HG03196 (cell line): Measurements from ENCODE around the gene C19orf25.

Experiments
- ATAC-seq: cut with Tn5 transposase; IDR thresholded peaks from one replicate; pipeline ENCODE4 v1.9.1; 2021; ENCODE audit not compliant: unreplicated experiment

Gene C19orf25

GRCh38 chr19:1433119-1434039 lies 45.6 kb downstream of the C19orf25 start:
- no peak for ATAC-seq

GRCh38 chr19:1432507-1432887 lies 46.5 kb downstream of the C19orf25 start:
- no peak for ATAC-seq

GRCh38 chr19:1431759-1432506 lies 47.1 kb downstream of the C19orf25 start:
- no peak for ATAC-seq

GRCh38 chr19:1430246-1430645 lies 48.8 kb downstream of the C19orf25 start:
- no peak for ATAC-seq

- ATAC-seq, result no peak
Measured at GRCh38 chr19:1429750-1430149, 49.3 kb downstream of the C19orf25 start.

GRCh38 chr19:1428738-1429391 lies 50.1 kb downstream of the C19orf25 start:
- ATAC-seq, result no peak

- ATAC-seq, result no peak
Measured at GRCh38 chr19:1427221-1427920, 51.6 kb downstream of the C19orf25 start.

GRCh38 chr19:1426736-1427135 lies 52.3 kb downstream of the C19orf25 start:
- ATAC-seq, result no peak

- ATAC-seq, result no peak
Measured at GRCh38 chr19:1425902-1426301, 53.1 kb downstream of the C19orf25 start.

- ATAC-seq, result no peak
Measured at GRCh38 chr19:1425102-1425837, 53.7 kb downstream of the C19orf25 start.

- ATAC-seq, result no peak
Measured at GRCh38 chr19:1424192-1424955, 54.6 kb downstream of the C19orf25 start.

- no peak for ATAC-seq
Measured at GRCh38 chr19:1423436-1424191, 55.4 kb downstream of the C19orf25 start.
